Ishikawa (cell line): Measurements from ENCODE around the gene CASP9.

Source experiments
- CEBPB ChIP-seq: IDR thresholded peaks from 2 replicates; pipeline ENCODE4 v1.6.1; 2012
- CREB1 ChIP-seq: IDR thresholded peaks from 2 replicates; pipeline ENCODE4 v1.6.1; 2012; ENCODE audit warnings: low read depth
- EGR1 ChIP-seq: IDR thresholded peaks from 2 replicates; pipeline ENCODE4 v1.6.1; 2012
- EP300 ChIP-seq: IDR thresholded peaks from 2 replicates; pipeline ENCODE4 v1.6.1; 2012; ENCODE audit warnings: borderline replicate concordance
- FOXM1 ChIP-seq: IDR thresholded peaks from 2 replicates; pipeline ENCODE4 v1.6.1; 2012; ENCODE audit warnings: low read depth, borderline replicate concordance
- NFIC ChIP-seq: IDR thresholded peaks from 2 replicates; pipeline ENCODE4 v1.6.1; 2012
- RAD21 ChIP-seq: IDR thresholded peaks from 2 replicates; pipeline ENCODE4 v1.6.1; 2012; ENCODE audit warnings: low read depth
- REST ChIP-seq: IDR thresholded peaks from 2 replicates; pipeline ENCODE4 v1.6.1; 2012; ENCODE audit warnings: low read depth, mild to moderate bottlenecking
- TAF1 ChIP-seq: IDR thresholded peaks from 2 replicates; pipeline ENCODE4 v1.6.1; 2012; ENCODE audit warnings: low read depth, mild to moderate bottlenecking
- TCF12 ChIP-seq: IDR thresholded peaks from 2 replicates; pipeline ENCODE4 v1.6.1; 2012; ENCODE audit warnings: low read depth
- TEAD4 ChIP-seq: IDR thresholded peaks from 2 replicates; pipeline ENCODE4 v1.6.1; 2012
- USF1 ChIP-seq: IDR thresholded peaks from 2 replicates; pipeline ENCODE4 v1.6.1; 2012
- YY1 ChIP-seq: IDR thresholded peaks from 2 replicates; pipeline ENCODE4 v1.6.1; 2012; ENCODE audit warnings: low read depth
- ZBTB7A ChIP-seq: IDR thresholded peaks from 2 replicates; pipeline ENCODE4 v1.6.1; 2012; ENCODE audit warnings: low read depth
- TF ChIP-seq, protein P1 (sequence below): IDR thresholded peaks from 2 replicates; pipeline ENCODE4 v1.6.1; 2012

CASP9 gene

DNA sequence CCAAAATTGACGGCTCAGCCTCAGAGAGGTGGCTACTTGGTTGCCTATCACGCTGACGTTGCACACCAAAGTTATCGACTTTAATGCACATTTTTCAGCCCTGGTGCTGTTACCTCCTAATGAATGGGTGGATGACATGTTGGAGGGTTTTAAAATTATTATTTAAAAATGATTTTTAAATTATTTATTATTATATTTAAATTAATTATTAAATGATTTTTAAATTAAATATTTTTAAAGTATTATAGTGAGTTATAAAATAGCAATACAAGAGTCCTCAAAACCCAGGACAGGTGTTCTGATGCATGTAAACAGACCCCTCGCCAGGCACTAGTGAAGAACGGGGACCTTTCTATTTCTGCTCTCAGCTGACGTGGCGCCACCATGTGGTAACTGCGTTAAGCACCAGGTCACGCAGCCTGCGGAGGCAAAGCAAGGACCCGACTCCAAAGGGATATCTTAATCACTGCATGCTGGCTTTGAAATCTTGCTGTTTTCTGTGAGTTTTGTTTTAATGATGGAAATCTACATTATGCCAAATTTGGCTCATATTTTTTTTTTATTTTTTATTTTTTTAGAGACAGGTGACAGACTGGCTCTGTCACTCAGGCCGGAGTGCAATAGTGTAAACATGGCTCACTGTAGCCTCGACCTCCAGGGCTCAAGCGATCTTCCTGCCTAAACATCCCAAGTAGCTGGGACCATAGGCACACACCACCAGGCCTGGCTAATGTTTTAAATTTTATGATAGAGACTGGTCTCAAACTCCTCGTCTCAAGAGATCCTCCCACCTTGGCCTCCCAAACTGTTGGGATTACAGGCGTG is 22.6 kb downstream of the CASP9 start:
- TF ChIP-seq RAD21: peak; percentile 71
- TF ChIP-seq CEBPB: no peak

DNA sequence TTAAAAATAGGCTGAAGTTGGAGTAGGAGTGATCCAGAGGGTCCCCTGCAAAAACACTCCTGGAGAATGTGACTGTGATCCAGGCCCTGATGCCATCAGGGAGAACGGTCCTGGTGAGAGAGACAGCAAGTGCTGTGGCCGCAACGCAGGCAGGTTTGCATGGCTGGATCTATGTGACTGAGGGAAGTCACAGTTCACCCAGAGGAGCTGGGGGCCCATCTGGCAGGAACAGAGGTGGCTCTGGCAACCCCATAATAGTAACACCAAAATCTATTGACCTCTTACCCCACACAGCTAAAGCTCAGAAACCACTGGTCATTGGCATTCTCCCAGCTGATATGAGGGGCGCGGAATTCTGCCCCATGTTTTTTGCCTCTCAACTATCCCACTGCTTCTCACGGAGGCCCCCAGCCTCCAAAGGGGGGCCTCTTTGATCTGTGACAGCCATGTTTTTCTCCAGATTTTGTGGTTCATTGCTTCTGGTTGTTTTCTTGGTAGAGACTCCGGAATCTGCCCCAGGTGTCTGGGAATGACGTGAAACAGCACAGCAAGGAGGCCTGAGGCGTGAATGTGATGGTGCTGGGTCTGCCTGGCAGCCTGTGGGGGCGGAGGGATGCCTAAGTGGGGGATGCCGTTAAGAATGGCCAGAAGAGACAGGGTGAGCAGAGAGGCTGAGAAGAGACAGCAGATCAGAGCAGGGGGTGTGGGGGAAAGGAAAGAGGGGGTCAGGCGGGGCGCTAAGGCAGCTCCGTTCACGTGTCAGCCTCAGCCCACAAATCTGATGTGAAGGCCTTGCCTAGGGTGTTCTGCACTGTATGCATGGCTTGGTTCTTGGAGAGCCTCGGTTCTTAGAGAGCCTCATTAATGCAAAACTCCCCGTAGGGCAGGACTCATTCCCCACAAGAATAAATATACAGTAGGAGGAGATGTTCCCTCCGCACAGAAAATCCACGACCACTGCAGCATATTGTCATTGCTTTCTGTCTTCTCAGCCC is 23.5 kb downstream of the CASP9 start:
- TF ChIP-seq TCF12 (no peak), YY1 (no peak), NFIC (no peak)

DNA sequence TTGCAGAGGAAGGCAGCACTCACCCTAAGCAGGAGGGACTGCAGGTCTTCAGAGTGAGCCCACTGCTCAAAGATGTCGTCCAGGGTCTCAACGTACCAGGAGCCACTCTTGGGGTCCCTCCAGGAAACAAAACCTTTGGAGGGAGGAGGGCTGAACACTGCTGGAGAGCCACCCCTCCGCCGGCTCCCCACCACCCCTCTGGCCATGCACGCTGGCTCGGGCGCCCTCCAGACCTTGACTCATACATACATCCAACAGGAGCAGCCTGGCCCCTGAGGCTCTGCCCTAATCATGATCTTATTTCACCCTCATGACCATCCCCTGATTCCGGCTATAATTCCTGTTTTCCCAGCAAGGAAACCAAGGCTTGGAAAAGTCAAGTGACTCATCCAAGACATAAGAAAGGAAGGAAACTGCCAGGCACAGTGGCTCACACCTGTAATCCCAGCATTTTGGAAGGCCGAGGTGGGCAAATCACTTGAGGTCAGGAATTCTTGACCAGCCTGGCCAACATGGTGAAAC is 30.1 kb downstream of the CASP9 start:
- no peak for TF ChIP-seq USF1
- no peak for TF ChIP-seq TCF12
- no peak for TF ChIP-seq CREB1
- TF ChIP-seq, protein P1, sequence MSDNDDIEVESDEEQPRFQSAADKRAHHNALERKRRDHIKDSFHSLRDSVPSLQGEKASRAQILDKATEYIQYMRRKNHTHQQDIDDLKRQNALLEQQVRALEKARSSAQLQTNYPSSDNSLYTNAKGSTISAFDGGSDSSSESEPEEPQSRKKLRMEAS: no peak
- no peak for TF ChIP-seq EP300
- no peak for TF ChIP-seq NFIC
- no peak for TF ChIP-seq TAF1
- TF ChIP-seq YY1: no peak
- TF ChIP-seq TEAD4: no peak
- no peak for TF ChIP-seq FOXM1
- no peak for TF ChIP-seq CEBPB
- no peak for TF ChIP-seq ZBTB7A
- no peak for TF ChIP-seq EGR1
- no peak for TF ChIP-seq REST
- TF ChIP-seq RAD21: no peak

- no peak for TF ChIP-seq USF1
- no peak for TF ChIP-seq EP300
- TF ChIP-seq RAD21: no peak
- no peak for TF ChIP-seq CEBPB
- TF ChIP-seq CREB1: no peak
- no peak for TF ChIP-seq YY1
- TF ChIP-seq TCF12: no peak
- no peak for TF ChIP-seq FOXM1
- TF ChIP-seq TEAD4: no peak
- no peak for TF ChIP-seq REST
These were observed 31.4 kb downstream of the CASP9 start for GRCh38 chr1:15492596-15492995.

DNA sequence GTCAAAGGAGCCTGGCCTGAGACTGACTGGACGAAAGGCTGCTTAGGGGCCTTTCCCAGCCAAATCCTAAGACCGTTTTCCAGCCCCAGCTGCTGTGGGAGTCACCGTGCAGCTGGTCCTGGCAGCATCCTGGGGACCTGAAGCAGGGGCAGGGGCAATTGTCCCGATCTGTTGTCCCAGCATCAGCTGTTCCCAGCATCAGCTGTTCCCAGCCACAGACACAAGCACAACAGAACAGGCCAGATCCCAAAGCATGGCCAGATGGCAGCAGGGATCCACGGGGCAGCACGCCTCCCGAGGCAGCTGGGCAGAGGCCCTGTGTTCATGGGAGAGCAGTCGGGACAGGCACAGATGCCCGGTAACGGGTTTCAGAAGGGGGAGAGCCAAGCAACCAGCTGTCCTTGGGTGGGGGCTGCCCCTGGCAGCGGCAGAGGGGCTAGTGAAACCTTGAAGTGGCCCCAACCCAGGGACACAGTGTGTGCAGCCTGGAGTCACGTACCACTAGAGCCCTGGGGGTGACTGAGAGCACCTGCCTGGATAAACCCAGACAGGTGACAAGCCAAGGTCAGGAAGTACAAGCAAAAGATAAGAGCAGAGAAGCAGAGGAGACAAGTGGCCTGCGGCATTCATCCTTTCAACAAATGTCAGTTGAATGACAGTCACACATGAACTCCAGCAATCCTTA is 34.8 kb downstream of the CASP9 start:
- TF ChIP-seq EP300 (no peak), FOXM1 (no peak), TAF1 (no peak), REST (no peak), CEBPB (no peak), TEAD4 (no peak)
- TF ChIP-seq, protein P1: no peak
